ENCODE data around the gene MSL3B.

MSL3B gene

GRCh38 chr2:233852056-233852455 is 16.1 kb downstream of the MSL3B start:
- peak; percentile 11 for DNase-seq

GRCh38 chr2:233851169-233851568 is 17.0 kb downstream of the MSL3B start:
- no peak for DNase-seq

- no peak for DNase-seq
Observed at GRCh38 chr2:233850745-233851144, 17.4 kb downstream of the MSL3B start.

GRCh38 chr2:233849607-233850271 is 18.4 kb downstream of the MSL3B start:
- DNase-seq: no peak

GRCh38 chr2:233848276-233848675 is 19.9 kb downstream of the MSL3B start:
- DNase-seq: no peak

- no peak for DNase-seq
Observed at GRCh38 chr2:233847248-233847898, 20.8 kb downstream of the MSL3B start.

GRCh38 chr2:233846387-233847247 is 21.6 kb downstream of the MSL3B start:
- no peak for DNase-seq

- no peak for DNase-seq
Observed at GRCh38 chr2:233845301-233846060, 22.7 kb downstream of the MSL3B start.

GRCh38 chr2:233844836-233845235 is 23.4 kb downstream of the MSL3B start:
- DNase-seq: no peak

- no peak for DNase-seq
Observed at GRCh38 chr2:233844064-233844807, 23.9 kb downstream of the MSL3B start.

- DNase-seq: no peak
Observed at GRCh38 chr2:233841183-233841582, 27.0 kb downstream of the MSL3B start.

- DNase-seq: no peak
Observed at GRCh38 chr2:233840520-233840919, 27.7 kb downstream of the MSL3B start.

GRCh38 chr2:233839447-233839820 is 28.8 kb downstream of the MSL3B start:
- DNase-seq: no peak

- no peak for DNase-seq
Observed at GRCh38 chr2:233838726-233839446, 29.3 kb downstream of the MSL3B start.

GRCh38 chr2:233838251-233838650 is 29.9 kb downstream of the MSL3B start:
- no peak for DNase-seq

GRCh38 chr2:233837694-233838229 is 30.4 kb downstream of the MSL3B start:
- no peak for DNase-seq

GRCh38 chr2:233836359-233836758 is 31.8 kb downstream of the MSL3B start:
- DNase-seq: no peak

- no peak for DNase-seq
Observed at GRCh38 chr2:233835230-233836186, 32.7 kb downstream of the MSL3B start.

- no peak for DNase-seq
Observed at GRCh38 chr2:233833345-233833744, 34.8 kb downstream of the MSL3B start.

- no peak for DNase-seq
Observed at GRCh38 chr2:233832869-233833311, 35.3 kb downstream of the MSL3B start.
